A673 (cell line): ENCODE results near the gene SLC4A4.

Source experiments
- CTCF ChIP-seq: fragments of 300-800, 200-600 bp; sonication (generic); conservative IDR thresholded peaks from 2 replicates; pipeline ENCODE4 v1.5.1; 2017; ENCODE audit warnings: low read depth, mild to moderate bottlenecking, antibody characterized with exemption, low read length, moderate library complexity, mixed read lengths
- EZH2 ChIP-seq: fragments of 200-600 bp; sonication (generic); IDR thresholded peaks from 2 replicates; pipeline ENCODE4 v1.6.1; 2017; ENCODE audit warnings: borderline replicate concordance, low read depth, mild to moderate bottlenecking, mixed read lengths, antibody characterized with exemption, low read length; ENCODE audit not compliant: poor library complexity, severe bottlenecking

- TF ChIP-seq CTCF (no peak), EZH2 (no peak)
Observed at GRCh38 chr4:71586087-71586763, 247.4 kb downstream of the SLC4A4 start.
